NCI-H748 (cell line): Measurements from ENCODE around the gene GFAP.
A peak's percentile ranks its signal among the peaks of the same experiment; 100 is the strongest.
"Not testable (repeated sequence)": the region's sequence is repeated elsewhere in the genome, so short reads cannot be mapped to it uniquely, and the experiment has no call there.

Experiments
- DNase-seq: peaks from one replicate; lab custom pipeline; 2025; ENCODE audit not compliant: unreplicated experiment; lab: John Stamatoyannopoulos, UW

Gene GFAP

GRCh38 chr17:44915321-44915726 lies at the start of gene GFAP:
GFAP (minus strand) TSS chr17:44915500; CDS start chr17:44915486, 14 bp downstream.
- no peak for DNase-seq

DNA sequence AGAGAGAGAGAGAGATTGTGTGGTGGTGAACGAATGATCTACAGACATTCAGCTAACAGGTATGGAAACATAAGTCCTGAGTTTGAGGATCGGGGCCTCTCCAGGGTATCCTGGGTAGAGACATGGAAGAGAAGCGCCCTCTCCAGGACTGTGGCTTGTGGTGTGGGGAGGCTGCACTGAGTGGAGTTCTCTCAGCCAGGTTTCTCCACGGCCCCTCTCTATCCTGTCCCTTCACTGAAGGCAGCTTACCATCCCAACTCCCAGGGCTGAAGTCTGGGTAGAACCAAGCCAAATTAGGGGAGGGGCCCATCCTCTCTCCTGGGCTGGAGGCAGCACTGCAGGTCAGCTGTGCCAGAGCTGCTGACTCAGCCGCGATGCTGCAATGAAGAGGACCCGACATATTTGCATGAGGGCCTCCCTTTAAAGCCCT lies 46.6 kb upstream of the GFAP start:
- DNase-seq: no peak

DNA sequence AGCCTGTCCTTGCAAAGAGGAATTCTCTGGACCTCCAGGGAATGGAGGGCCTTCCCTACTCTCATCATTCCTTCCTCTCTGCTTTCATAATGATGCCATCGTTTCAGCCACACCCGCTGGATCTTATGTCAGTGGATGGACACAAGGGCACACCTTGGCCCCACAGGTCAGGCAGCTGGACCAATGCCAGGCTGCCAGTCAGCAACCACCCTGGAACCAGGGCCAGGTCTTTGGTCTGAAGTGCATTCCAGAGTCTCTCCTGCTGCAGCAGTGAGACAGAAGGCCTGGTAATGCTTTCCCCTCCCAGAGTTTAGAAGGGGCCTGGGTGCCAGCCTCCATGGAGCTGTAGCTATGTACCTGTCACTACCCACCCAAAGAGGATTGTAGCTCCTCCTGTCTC lies 45.4 kb upstream of the GFAP start:
- no peak for DNase-seq

- DNase-seq: peak; percentile 17
Measured at GRCh38 chr17:44959821-44960531, 44.7 kb upstream of the GFAP start.

DNA sequence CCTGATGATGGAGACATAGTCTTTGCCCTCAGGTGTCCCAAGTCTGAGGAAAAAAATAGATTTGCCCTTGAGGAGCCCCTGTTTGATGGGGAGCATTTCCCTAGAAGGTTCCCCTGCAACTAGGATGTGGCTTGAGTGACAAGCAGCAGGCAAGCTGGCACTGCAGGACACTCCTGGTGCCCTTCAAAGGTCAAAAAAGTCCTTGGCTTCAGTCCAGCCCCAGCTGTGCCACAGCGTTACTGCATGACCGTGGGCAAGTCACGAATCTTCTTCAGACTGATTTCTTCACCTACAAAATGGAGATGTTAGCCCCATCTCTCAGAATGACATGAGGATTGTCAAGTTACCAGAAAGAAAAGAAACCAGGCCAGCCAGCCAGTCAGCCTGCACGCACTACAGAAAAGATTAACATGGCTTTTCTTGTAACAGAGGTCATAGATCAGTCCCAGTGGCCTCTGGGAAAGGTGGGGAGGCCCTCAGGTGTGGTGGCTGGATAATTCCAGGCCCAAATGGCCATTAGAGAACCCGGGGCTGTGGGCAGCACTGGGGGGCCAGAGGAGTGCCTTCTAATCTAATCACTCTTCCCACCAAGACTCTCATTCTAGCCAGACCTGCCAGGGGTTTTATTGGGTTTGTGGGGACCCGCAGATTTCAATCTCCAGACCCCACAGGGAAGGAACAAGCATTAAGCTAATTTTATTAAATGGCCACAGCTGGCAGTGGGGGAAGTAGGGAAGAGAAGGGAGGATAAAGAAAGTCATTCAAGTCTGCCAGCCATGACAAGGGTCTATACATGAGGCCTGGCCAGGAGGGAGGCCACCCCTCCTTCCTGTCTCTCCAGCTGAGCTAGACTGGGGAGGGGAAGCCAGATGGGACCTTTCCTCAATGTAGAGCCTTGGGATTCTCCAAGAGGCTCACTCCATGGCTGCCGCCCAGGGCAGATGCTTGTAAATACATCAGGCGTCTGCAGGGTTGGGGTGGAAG lies 42.0 kb upstream of the GFAP start:
- DNase-seq: no peak

GRCh38 chr17:44955674-44956425 lies 40.5 kb upstream of the GFAP start:
- DNase-seq: peak; percentile 37

DNA sequence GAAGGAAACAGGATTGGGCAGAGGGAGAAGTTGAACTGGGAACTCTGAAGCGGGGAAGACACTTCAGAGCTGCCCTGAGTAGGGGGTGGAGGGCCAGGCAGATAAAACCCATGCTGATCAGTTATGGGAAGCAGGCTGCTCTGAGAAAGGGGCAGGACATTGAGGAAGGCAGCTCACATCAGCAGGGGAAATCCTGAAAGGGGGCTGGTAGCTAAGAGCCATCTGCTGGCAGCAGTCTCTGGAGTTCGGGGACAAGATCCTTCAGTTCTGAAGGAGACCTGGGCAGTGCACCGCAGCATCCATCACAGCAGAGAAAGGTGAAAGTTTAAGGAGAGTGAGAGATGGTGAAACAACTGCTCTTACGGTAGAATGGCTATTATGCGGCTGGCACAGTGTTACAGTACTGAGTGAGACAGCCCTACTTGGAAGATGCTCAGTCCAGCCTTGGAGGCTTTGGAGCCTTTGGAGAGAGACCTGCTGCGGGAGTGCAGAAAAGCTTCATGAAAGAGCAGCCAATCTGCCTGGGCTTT lies 37.7 kb upstream of the GFAP start:
- no peak for DNase-seq

DNA sequence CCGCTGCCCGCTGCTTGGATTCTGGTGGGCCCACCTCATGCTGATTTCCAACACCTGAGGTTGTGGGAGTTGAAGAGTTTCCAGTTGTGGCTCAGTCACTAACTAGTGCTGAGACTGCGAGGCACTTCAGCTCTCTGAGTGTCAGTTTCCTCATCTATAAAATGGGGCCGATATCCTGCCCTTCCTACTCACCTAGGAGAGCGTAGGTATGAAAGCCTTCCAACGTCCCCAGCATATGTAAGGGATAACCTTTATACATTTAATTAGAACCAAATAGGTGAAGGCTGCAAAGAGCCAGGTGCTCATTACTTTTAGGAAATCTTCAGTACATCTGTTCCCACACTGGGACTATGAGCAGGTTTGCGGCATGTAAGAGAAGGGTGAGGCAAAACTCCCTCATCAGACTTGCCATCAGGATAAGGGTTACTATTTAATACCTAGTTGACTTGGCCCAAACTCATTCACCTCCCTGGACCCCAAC lies 33.1 kb upstream of the GFAP start:
- DNase-seq: no peak

- DNase-seq: peak; percentile 98
Measured at GRCh38 chr17:44947461-44948314, 32.4 kb upstream of the GFAP start, which contains the start of gene KIF18B. KIF18B (minus strand) TSS chr17:44947773; CDS start chr17:44936344, 11,429 bp downstream.

- not testable (repeated sequence) for DNase-seq
Measured at GRCh38 chr17:44945652-44946051, 30.4 kb upstream of the GFAP start.

DNA sequence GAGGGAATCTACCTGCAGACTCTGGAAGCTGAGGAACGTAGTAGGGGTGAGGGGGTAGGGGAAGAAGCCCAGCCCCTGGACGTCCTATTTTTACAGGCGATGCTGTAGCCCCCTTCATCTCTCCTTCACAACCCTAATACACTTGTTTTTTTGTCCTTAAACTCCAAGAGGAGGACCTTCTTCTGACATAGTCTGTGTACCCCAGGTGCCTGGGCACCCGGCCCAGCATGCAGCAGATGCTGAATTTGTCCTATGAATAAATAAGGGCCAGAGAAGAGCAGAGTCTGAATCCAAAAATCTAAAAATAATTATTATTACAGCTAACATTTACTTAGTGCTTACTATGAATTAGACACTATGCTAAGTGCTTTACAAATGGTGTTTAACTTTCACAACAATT lies 27.2 kb upstream of the GFAP start:
- no peak for DNase-seq

GRCh38 chr17:44941712-44942331 lies 26.5 kb upstream of the GFAP start:
- no peak for DNase-seq

DNA sequence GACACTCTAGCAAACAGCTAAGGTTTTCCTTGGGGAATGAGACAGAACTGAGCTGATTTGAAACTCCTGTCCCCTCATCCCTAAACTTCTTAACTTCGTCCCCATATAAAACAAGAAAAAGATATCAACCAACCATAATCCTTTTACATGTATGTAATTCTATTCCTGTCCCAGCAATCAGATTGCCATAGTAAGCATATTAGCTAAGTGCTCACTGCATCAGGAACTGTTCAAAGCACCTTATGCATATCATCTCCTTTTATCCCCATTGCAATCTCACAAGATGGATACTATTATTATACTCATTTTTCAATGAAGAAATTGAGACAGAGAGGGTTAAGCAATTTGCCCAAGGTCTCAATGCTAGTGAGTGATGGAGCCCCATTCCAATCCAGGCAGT lies 25.5 kb upstream of the GFAP start:
- DNase-seq: no peak

GRCh38 chr17:44940317-44940716 lies 25.0 kb upstream of the GFAP start:
- no peak for DNase-seq

- DNase-seq: no peak
Measured at GRCh38 chr17:44935116-44935515, 19.8 kb upstream of the GFAP start.

GRCh38 chr17:44934745-44935105 lies 19.4 kb upstream of the GFAP start:
- no peak for DNase-seq

GRCh38 chr17:44933824-44934744 lies 18.8 kb upstream of the GFAP start:
- no peak for DNase-seq

DNA sequence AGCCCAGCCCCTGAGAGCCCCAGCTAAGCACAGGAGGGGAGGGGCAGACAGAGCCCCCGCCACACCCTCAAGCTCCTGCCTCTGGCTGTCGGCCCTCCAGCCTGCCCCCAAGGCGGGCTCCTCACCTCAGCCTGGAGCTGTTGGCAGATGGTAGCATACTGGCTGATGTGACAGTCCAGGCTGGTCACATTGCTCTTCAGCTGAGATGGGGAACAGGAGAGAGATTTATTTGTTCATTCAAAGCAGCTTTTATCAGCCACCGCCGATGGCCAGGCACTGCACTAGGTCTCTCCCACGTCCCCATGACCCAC lies 17.4 kb upstream of the GFAP start:
- DNase-seq: no peak
